Measurements from ENCODE around the gene SKOR1. TPM values are rescaled to one million over a fixed set of nuclear protein-coding genes. Genes with fewer than 3 reads are reported as not detected.

Gene SKOR1
- total RNA-seq, 2 donors from 2014 or later, result 0.42 to 0.48 TPM

- H3K27ac Mint-ChIP-seq, result no peak overlapping the region
- H3K4me1 Mint-ChIP-seq (ENCODE audit: low read depth in 2 of 2), result peaks cover 16 to 27% of the 10 kb centered on the region in 2 donors
- no peak overlapping the region for H3K4me3 Mint-ChIP-seq
- H3K27me3 Mint-ChIP-seq, result no peaks in the 10 kb centered on the region
- DNase-seq (ENCODE audit: low spot score) (no peak), ATAC-seq (no peak)
- H3K9me3 Mint-ChIP-seq, result no peaks in the 10 kb centered on the region
- H3K36me3 Mint-ChIP-seq, result no peaks in the 10 kb centered on the region
Measured at GRCh38 chr15:67784856-67785430, 40.4 kb upstream of the SKOR1 start.

GRCh38 chr15:67785431-67785830, 39.9 kb upstream of the SKOR1 start:
- H3K27ac Mint-ChIP-seq, result no peak overlapping the region
- no peak for DNase-seq (ENCODE audit: low spot score)
- H3K36me3 Mint-ChIP-seq, result no peaks in the 10 kb centered on the region
- H3K9me3 Mint-ChIP-seq, result no peaks in the 10 kb centered on the region
- H3K27me3 Mint-ChIP-seq, result no peaks in the 10 kb centered on the region
- no peak for ATAC-seq
- H3K4me1 Mint-ChIP-seq (ENCODE audit: low read depth in 2 of 2), result peaks cover 16 to 27% of the 10 kb centered on the region in 2 donors
- no peak overlapping the region for H3K4me3 Mint-ChIP-seq

GRCh38 chr15:67786646-67787045, 38.7 kb upstream of the SKOR1 start:
- Mint-ChIP-seq H3K27ac (no peak overlapping the region), H3K4me3 (no peak overlapping the region), H3K4me1 (ENCODE audit: low read depth in 2 of 2) (peaks cover 16 to 27% of the 10 kb centered on the region in 2 donors), H3K27me3 (no peaks in the 10 kb centered on the region), H3K9me3 (no peaks in the 10 kb centered on the region), H3K36me3 (no peaks in the 10 kb centered on the region)
- DNase-seq (ENCODE audit: low spot score), result no peak
- no peak for ATAC-seq

GRCh38 chr15:67788986-67789385, 36.3 kb upstream of the SKOR1 start:
- H3K9me3 Mint-ChIP-seq, result no peaks in the 10 kb centered on the region
- no peaks in the 10 kb centered on the region for H3K36me3 Mint-ChIP-seq
- DNase-seq (ENCODE audit: low spot score) (no peak), ATAC-seq (no peak)
- no peaks in the 10 kb centered on the region for H3K27me3 Mint-ChIP-seq
- H3K4me3 Mint-ChIP-seq, result no peak overlapping the region
- peaks cover 8 to 16% of the 10 kb centered on the region in 2 donors for H3K4me1 Mint-ChIP-seq (ENCODE audit: low read depth in 2 of 2)
- H3K27ac Mint-ChIP-seq, result no peak overlapping the region

GRCh38 chr15:67790610-67791319, 34.5 kb upstream of the SKOR1 start:
- DNase-seq (ENCODE audit: low spot score) (no peak), ATAC-seq (no peak)
- Mint-ChIP-seq H3K36me3 (peaks cover 10% of the 10 kb centered on the region), H3K27me3 (no peaks in the 10 kb centered on the region), H3K9me3 (no peaks in the 10 kb centered on the region), H3K4me3 (no peak overlapping the region), H3K27ac (no peak overlapping the region), H3K4me1 (ENCODE audit: low read depth in 2 of 2) (no peaks in the 10 kb centered on the region)

GRCh38 chr15:67792250-67792942, 32.9 kb upstream of the SKOR1 start:
- Mint-ChIP-seq H3K4me1 (ENCODE audit: low read depth in 2 of 2) (no peaks in the 10 kb centered on the region), H3K9me3 (no peaks in the 10 kb centered on the region), H3K36me3 (peaks cover 12% of the 10 kb centered on the region), H3K4me3 (no peak overlapping the region), H3K27me3 (no peaks in the 10 kb centered on the region), H3K27ac (no peak overlapping the region)
- no peak for DNase-seq (ENCODE audit: low spot score)
- no peak for ATAC-seq

- no peak for DNase-seq (ENCODE audit: low spot score)
- Mint-ChIP-seq H3K36me3 (peaks cover 12% of the 10 kb centered on the region), H3K4me3 (no peak overlapping the region), H3K27me3 (no peaks in the 10 kb centered on the region), H3K9me3 (no peaks in the 10 kb centered on the region), H3K4me1 (ENCODE audit: low read depth in 2 of 2) (no peaks in the 10 kb centered on the region), H3K27ac (no peak overlapping the region)
- ATAC-seq, result no peak
Measured at GRCh38 chr15:67794832-67795574, 30.3 kb upstream of the SKOR1 start.

- Mint-ChIP-seq H3K27ac (no peak overlapping the region), H3K36me3 (peaks cover 12% of the 10 kb centered on the region), H3K4me3 (no peak overlapping the region), H3K9me3 (no peaks in the 10 kb centered on the region), H3K4me1 (ENCODE audit: low read depth in 2 of 2) (no peaks in the 10 kb centered on the region), H3K27me3 (no peaks in the 10 kb centered on the region)
- DNase-seq (ENCODE audit: low spot score) (no peak), ATAC-seq (no peak)
Measured at GRCh38 chr15:67796196-67797127, 28.8 kb upstream of the SKOR1 start.

GRCh38 chr15:67799801-67800205, 25.5 kb upstream of the SKOR1 start:
- no peak for DNase-seq (ENCODE audit: low spot score)
- Mint-ChIP-seq H3K9me3 (no peaks in the 10 kb centered on the region), H3K36me3 (peaks cover 11% of the 10 kb centered on the region), H3K27ac (no peak overlapping the region), H3K4me1 (ENCODE audit: low read depth in 2 of 2) (no peaks in the 10 kb centered on the region), H3K4me3 (no peak overlapping the region), H3K27me3 (no peaks in the 10 kb centered on the region)
- no peak for ATAC-seq

GRCh38 chr15:67801142-67801541, 24.2 kb upstream of the SKOR1 start:
- ATAC-seq (no peak), DNase-seq (ENCODE audit: low spot score) (no peak)
- Mint-ChIP-seq H3K27ac (no peak overlapping the region), H3K9me3 (no peaks in the 10 kb centered on the region), H3K36me3 (no peaks in the 10 kb centered on the region), H3K4me1 (ENCODE audit: low read depth in 2 of 2) (no peaks in the 10 kb centered on the region), H3K4me3 (no peak overlapping the region), H3K27me3 (no peaks in the 10 kb centered on the region)

- ATAC-seq, result no peak
- Mint-ChIP-seq H3K27me3 (no peaks in the 10 kb centered on the region), H3K27ac (no peak overlapping the region)
Measured at GRCh38 chr15:67801926-67802914, 23.1 kb upstream of the SKOR1 start.

GRCh38 chr15:67803299-67803698, 22.0 kb upstream of the SKOR1 start:
- no peaks in the 10 kb centered on the region for H3K36me3 Mint-ChIP-seq
- H3K27ac Mint-ChIP-seq, result no peak overlapping the region
- ATAC-seq (no peak), DNase-seq (ENCODE audit: low spot score) (no peak)
- no peaks in the 10 kb centered on the region for H3K4me1 Mint-ChIP-seq (ENCODE audit: low read depth in 2 of 2)
- H3K9me3 Mint-ChIP-seq, result no peaks in the 10 kb centered on the region
- H3K27me3 Mint-ChIP-seq, result no peaks in the 10 kb centered on the region
- H3K4me3 Mint-ChIP-seq, result no peak overlapping the region

More at GRCh38 chr15:67801926-67802914, 23.1 kb upstream of the SKOR1 start:
- H3K9me3 Mint-ChIP-seq, result no peaks in the 10 kb centered on the region
- no peak overlapping the region for H3K4me3 Mint-ChIP-seq
- H3K36me3 Mint-ChIP-seq, result no peaks in the 10 kb centered on the region
- no peak for DNase-seq (ENCODE audit: low spot score)
- H3K4me1 Mint-ChIP-seq (ENCODE audit: low read depth in 2 of 2), result no peaks in the 10 kb centered on the region

Data from natural killer cell treated with Interleukin-12 subunit alpha and Interleukin-12 subunit beta and Interleukin-15 and Interleukin-18, amount 100 ng/mL, for 72 hours (primary cell).